Tibial artery (tissue), 4 donors: ENCODE measurements around the gene CST8.

Source experiments
- DNase-seq, 2 donors: peaks; one replicate each; pipeline ENCODE4 v3.0.0-alpha.2; 2019
- H3K27ac ChIP-seq, 2 donors: fragments of 200-600 bp; sonication (generic) in 1 of 2; 1 replicate in 1 of 2; 2 replicates in 1 of 2; pipeline ENCODE4 v1.5.1; 2018 to 2019; ENCODE audit warnings: mild to moderate bottlenecking in 1 of 2
- H3K27me3 ChIP-seq, 2 donors: fragments of 200-600 bp; sonication (generic) in 1 of 2; one replicate each; pipeline versions ENCODE4 v1.5.1 to v1.6.0; 2016 to 2019
- H3K36me3 ChIP-seq, 3 donors: fragments of 200-600 bp; sonication (generic) in 2 of 3; one replicate each; pipeline ENCODE4 v1.5.1; 2016 to 2019; ENCODE audit warnings: mild to moderate bottlenecking in 2 of 3
- H3K4me1 ChIP-seq, 4 donors: fragments of 200-600 bp; sonication (generic) in 2 of 4; 1 replicate in 3 of 4; 2 replicates in 1 of 4; pipeline ENCODE4 v1.5.1; 2016 to 2019
- H3K4me3 ChIP-seq, 2 donors: fragments of 200-600 bp; sonication (generic) in 1 of 2; 1 replicate in 1 of 2; 2 replicates in 1 of 2; pipeline ENCODE4 v1.5.1; 2018 to 2019; ENCODE audit warnings: mild to moderate bottlenecking in 2 of 2
- H3K9me3 ChIP-seq, 3 donors: fragments of 200-600 bp; sonication (generic) in 1 of 3; one replicate each; pipeline ENCODE4 v1.5.1; 2016 to 2019
- intact Hi-C: fragments of 100-400 bp; cut with DNase I; formaldehyde crosslinking; loops from one replicate; pipeline ENCODE4 v1.15.0; 2023; ENCODE audit warnings: low total_unique reads
- TF ChIP-seq, protein P1 (sequence below), 2 experiments: fragments of 200-600 bp in 1 of 2; fragments of 450-650 bp in 1 of 2; IDR thresholded peaks; one replicate each; pipeline ENCODE4 v1.5.1; 2017 to 2019; ENCODE audit warnings: antibody characterized with exemption in 2 of 2, mild to moderate bottlenecking in 1 of 2, moderate library complexity in 1 of 2

CST8 gene

DNA sequence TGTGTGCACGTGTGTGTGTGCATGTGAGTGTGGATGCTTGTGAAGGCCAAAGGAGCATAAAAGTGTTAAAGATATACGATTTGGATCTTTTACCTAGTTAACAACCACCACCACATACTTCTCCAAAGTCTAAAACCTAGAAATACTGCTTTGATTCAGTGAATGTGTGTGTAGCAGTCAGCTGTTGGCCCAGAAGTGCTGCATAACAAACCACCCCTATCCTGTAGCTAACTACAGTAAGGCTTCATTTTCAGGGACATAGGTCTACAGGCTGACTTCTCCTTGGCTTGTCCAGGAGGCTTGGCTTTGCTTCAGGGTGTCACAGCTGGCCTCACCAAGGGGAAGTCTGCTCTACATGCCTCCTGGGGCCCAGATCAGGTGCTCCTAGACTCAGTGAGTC, 2.4 kb upstream of the CST8 start:
- Histone ChIP-seq H3K27ac (no peak overlapping the region), H3K36me3 (no peaks in the 10 kb centered on the region), H3K27me3 (no peaks in the 10 kb centered on the region), H3K4me1 (no peaks in the 10 kb centered on the region), H3K9me3 (no peaks in the 10 kb centered on the region), H3K4me3 (no peak overlapping the region)
- intact Hi-C loops = loop anchor here (10.0 kb wide), 1 partner anchor 76 kb away; the partner anchor contains the start of gene CST9L
- TF ChIP-seq, protein P1, sequence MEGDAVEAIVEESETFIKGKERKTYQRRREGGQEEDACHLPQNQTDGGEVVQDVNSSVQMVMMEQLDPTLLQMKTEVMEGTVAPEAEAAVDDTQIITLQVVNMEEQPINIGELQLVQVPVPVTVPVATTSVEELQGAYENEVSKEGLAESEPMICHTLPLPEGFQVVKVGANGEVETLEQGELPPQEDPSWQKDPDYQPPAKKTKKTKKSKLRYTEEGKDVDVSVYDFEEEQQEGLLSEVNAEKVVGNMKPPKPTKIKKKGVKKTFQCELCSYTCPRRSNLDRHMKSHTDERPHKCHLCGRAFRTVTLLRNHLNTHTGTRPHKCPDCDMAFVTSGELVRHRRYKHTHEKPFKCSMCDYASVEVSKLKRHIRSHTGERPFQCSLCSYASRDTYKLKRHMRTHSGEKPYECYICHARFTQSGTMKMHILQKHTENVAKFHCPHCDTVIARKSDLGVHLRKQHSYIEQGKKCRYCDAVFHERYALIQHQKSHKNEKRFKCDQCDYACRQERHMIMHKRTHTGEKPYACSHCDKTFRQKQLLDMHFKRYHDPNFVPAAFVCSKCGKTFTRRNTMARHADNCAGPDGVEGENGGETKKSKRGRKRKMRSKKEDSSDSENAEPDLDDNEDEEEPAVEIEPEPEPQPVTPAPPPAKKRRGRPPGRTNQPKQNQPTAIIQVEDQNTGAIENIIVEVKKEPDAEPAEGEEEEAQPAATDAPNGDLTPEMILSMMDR (IDR thresholded peaks at IDR 0.05) = no peak
- DNase-seq = no peak

DNA sequence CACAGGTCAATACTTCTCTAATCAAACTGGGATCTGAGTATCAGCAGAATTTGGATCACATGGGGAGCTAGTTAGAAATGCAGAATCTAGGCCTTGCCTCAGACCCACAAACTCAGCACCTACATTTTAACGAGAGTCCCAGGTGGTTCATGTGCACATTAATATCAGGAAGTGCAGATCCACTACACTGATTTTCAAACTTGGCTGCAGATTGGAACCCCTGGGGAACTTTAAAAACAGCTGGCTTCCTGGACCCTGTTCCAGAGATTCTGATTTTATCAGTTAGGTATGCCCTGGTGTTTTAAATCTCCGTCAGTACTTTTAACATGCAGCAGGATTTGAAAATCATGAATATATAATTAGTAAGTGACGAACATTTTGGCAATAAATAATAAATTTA, 1.9 kb upstream of the CST8 start:
- Histone ChIP-seq H3K27ac (no peak overlapping the region), H3K27me3 (no peaks in the 10 kb centered on the region), H3K4me1 (no peaks in the 10 kb centered on the region), H3K9me3 (no peaks in the 10 kb centered on the region), H3K4me3 (no peak overlapping the region), H3K36me3 (no peaks in the 10 kb centered on the region)
- TF ChIP-seq, protein P1 (IDR thresholded peaks at IDR 0.05) = no peak
- DNase-seq = no peak
- intact Hi-C loops = loop anchor here (10.0 kb wide), 1 partner anchor 76 kb away; the partner anchor contains the start of gene CST9L

DNA sequence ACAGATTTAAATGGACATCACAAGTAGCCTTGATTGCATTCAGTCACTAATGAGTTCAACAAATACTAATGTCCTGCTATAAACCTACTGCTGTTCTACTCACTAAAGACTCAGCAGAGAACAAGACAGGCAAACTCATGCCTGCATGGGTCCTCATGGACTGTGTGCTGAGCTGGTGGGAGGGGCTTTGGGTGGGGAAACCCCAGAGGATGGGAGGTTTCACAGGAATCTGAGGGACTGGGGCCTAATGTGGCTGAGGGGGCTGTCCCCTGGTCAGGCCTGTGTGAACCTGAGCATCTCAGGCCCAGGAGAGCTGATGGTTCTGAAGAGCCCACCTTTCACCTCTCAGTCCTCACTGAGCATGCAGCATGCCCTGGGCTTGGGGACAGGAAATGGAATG, 1.4 kb downstream of the CST8 start:
- H3K27me3 ChIP-seq = no peaks in the 10 kb centered on the region
- DNase-seq = no peak
- no peaks in the 10 kb centered on the region for H3K4me1 ChIP-seq
- H3K9me3 ChIP-seq = no peaks in the 10 kb centered on the region
- H3K36me3 ChIP-seq = no peaks in the 10 kb centered on the region
- intact Hi-C loops = no loop called here
- TF ChIP-seq, protein P1 (IDR thresholded peaks at IDR 0.05) = no peak
- H3K27ac ChIP-seq = no peak overlapping the region
- H3K4me3 ChIP-seq = no peak overlapping the region

GRCh38 chr20:23493172-23493772, 2.4 kb downstream of the CST8 start:
- DNase-seq = no peak
- Histone ChIP-seq H3K4me3 (no peak overlapping the region), H3K36me3 (no peaks in the 10 kb centered on the region), H3K27ac (no peak overlapping the region), H3K27me3 (no peaks in the 10 kb centered on the region), H3K4me1 (no peaks in the 10 kb centered on the region), H3K9me3 (no peaks in the 10 kb centered on the region)
- intact Hi-C loops = no loop called here
- TF ChIP-seq, protein P1 (IDR thresholded peaks at IDR 0.05) = no peak

DNA sequence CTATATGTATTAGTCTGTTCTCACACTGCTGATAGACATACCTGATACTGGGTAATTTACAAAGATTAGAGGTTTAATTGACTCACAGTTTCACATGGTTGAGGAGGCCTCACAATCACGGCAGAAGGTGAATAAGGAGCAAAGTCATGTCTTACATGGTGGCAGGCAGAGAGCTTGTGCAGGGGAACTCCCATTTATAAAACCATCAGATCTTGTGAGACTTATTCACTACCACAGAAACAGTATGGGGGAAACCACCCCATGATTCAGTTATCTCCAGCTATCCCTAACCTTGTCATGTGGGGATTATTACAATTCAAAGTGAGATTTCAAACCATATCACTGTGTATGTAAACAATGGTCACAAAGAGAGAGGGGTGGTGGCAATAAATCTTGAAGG, 6.6 kb downstream of the CST8 start:
- H3K9me3 ChIP-seq = no peaks in the 10 kb centered on the region
- no peak for DNase-seq
- H3K36me3 ChIP-seq = no peaks in the 10 kb centered on the region
- TF ChIP-seq, protein P1 (IDR thresholded peaks at IDR 0.05) = no peak
- H3K27ac ChIP-seq = no peak overlapping the region
- intact Hi-C loops = no loop called here
- peaks cover 0 to 7% of the 10 kb centered on the region in 2 donors for H3K27me3 ChIP-seq
- H3K4me1 ChIP-seq = no peaks in the 10 kb centered on the region
- H3K4me3 ChIP-seq = no peak overlapping the region

DNA sequence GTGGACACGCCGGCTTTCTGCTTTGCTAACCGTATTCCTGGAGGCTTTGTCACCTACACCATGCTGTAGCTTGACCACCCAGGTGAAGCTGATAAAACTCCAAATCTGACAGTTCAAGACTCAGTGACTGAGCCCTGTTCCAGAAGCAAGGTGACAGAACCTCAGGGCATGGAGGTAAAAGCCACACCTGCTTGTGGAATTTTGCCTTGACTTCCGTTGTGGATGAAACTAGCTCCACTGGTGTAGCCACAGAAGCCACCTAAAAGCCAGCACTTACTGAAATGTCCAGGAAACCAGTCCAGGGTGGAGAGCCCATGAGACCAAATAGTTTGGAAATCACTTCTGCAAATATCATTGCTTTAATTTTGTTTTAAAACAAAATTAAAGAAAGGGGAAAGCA, 11.0 kb downstream of the CST8 start:
- Histone ChIP-seq H3K27me3 (peaks cover 0 to 7% of the 10 kb centered on the region in 2 donors), H3K27ac (no peak overlapping the region), H3K4me1 (no peaks in the 10 kb centered on the region), H3K4me3 (no peak overlapping the region), H3K9me3 (no peaks in the 10 kb centered on the region), H3K36me3 (no peaks in the 10 kb centered on the region)
- no peak for DNase-seq
- intact Hi-C loops = no loop called here
- TF ChIP-seq, protein P1 (IDR thresholded peaks at IDR 0.05) = no peak
